Measurements from ENCODE around the gene STAT3.

The STAT3 gene

DNA sequence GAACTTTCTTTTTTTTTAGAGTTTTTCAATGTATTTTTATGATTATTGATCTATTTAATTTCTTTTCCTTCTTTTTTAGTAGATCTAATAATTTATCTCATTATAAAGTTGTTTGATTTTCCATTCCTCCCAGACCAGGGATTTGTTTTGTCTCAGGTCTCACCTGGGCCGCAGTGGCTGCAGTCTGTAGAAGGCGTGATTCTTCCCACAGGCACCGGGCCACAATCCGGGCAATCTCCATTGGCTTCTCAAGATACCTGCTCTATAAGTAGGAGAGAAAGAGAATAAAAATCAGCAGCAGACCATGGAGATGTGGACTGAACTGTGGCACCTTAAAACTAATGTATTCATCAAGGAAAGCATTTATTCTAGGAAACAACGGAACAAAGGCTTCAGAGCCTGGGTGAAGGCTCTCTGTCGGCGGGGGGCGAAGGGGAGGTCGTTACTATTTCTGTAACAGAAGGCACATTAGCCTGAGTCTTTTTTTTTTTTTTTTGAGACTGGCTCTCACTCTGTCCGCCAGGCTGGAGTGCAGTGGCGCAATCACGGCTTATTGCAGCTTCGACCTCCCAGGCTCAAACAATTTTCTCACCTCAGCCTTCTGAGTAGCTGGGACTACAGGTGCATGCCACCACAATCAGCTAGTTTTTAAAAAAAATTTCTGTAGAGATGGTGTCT is 42.7 kb downstream of the STAT3 start:
- Histone ChIP-seq H3K79me2 (ENCODE audit: control insufficient read depth, low read length) (no peaks in the 10 kb centered on the region), H3K4me2 (ENCODE audit: low read length) (no peak overlapping the region), H3K4me1 (ENCODE audit: control insufficient read depth, low read length) (no peaks in the 10 kb centered on the region), H3K27ac (ENCODE audit: low read depth, low read length) (no peak overlapping the region), H3K9me2 (replicated peaks; ENCODE audit: control insufficient read depth, low read length) (no peaks in the 10 kb centered on the region), H3K4me3 (ENCODE audit: low read length) (no peak overlapping the region), H3F3A (ENCODE audit: control insufficient read depth, insufficient read depth) (no peaks in the 10 kb centered on the region), H3K36me3 (ENCODE audit: control insufficient read depth, low read length) (no peaks in the 10 kb centered on the region), H3K27me3 (ENCODE audit: control insufficient read depth, low read length) (no peaks in the 10 kb centered on the region), H4K20me1 (ENCODE audit: control insufficient read depth, insufficient read depth, low read depth, low read length) (no peaks in the 10 kb centered on the region), H3K9me3 (ENCODE audit: control insufficient read depth, insufficient read depth, low read length) (no peaks in the 10 kb centered on the region)
- TF ChIP-seq, protein P1, sequence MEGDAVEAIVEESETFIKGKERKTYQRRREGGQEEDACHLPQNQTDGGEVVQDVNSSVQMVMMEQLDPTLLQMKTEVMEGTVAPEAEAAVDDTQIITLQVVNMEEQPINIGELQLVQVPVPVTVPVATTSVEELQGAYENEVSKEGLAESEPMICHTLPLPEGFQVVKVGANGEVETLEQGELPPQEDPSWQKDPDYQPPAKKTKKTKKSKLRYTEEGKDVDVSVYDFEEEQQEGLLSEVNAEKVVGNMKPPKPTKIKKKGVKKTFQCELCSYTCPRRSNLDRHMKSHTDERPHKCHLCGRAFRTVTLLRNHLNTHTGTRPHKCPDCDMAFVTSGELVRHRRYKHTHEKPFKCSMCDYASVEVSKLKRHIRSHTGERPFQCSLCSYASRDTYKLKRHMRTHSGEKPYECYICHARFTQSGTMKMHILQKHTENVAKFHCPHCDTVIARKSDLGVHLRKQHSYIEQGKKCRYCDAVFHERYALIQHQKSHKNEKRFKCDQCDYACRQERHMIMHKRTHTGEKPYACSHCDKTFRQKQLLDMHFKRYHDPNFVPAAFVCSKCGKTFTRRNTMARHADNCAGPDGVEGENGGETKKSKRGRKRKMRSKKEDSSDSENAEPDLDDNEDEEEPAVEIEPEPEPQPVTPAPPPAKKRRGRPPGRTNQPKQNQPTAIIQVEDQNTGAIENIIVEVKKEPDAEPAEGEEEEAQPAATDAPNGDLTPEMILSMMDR (IDR thresholded peaks at IDR 0.05; ENCODE audit: low read depth, low read length, poor library complexity, severe bottlenecking): no peak
- no peak for TF ChIP-seq EZH2phosphoT487 (IDR thresholded peaks at IDR 0.05; ENCODE audit: borderline replicate concordance, low read length)

DNA sequence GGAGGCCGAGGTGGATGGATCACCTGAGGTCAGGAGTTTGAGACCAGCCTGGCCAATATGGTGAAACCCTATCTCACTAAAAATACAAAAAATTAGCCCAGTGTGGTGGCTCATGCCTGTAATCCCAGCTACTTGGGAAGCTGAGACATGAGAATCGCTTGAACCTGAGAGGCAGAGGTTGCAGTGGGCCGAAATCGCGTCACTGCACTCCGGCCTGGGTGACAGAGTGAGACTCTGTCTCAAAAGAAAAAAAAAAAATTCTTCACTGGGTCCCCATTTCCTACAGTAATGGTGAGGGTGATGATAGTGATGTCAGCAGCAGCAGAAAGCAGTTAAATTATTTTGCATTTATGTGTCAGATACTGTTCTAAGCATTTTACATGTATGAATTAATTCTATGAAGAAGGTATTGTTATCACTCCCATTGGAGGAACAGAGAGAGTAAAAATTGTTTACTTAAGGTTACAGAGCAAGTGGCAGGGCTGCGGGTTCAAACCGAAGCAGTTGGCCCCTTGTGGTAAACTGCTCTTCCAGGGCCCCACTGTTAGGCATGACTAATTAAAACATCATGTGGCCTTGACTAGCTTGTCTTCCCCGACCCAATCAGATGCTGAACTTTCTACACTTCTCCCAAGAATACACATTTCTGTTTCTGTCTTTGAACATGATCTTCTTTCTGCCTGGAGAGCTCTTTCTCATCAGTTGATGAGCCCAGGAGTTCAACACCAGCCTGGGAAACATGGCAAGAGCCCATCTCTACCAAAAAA is 45.8 kb downstream of the STAT3 start:
- H3K4me3 ChIP-seq (ENCODE audit: low read length): no peak overlapping the region
- no peaks in the 10 kb centered on the region for H3K9me3 ChIP-seq (ENCODE audit: control insufficient read depth, insufficient read depth, low read length)
- no peaks in the 10 kb centered on the region for H3K79me2 ChIP-seq (ENCODE audit: control insufficient read depth, low read length)
- H3K27me3 ChIP-seq (ENCODE audit: control insufficient read depth, low read length): no peaks in the 10 kb centered on the region
- no peaks in the 10 kb centered on the region for H3F3A ChIP-seq (ENCODE audit: control insufficient read depth, insufficient read depth)
- H3K27ac ChIP-seq (ENCODE audit: low read depth, low read length): no peak overlapping the region
- H3K4me2 ChIP-seq (ENCODE audit: low read length): no peak overlapping the region
- no peaks in the 10 kb centered on the region for H3K9me2 ChIP-seq (replicated peaks; ENCODE audit: control insufficient read depth, low read length)
- no peaks in the 10 kb centered on the region for H3K4me1 ChIP-seq (ENCODE audit: control insufficient read depth, low read length)
- H3K36me3 ChIP-seq (ENCODE audit: control insufficient read depth, low read length): no peaks in the 10 kb centered on the region
- no peaks in the 10 kb centered on the region for H4K20me1 ChIP-seq (ENCODE audit: control insufficient read depth, insufficient read depth, low read depth, low read length)
- TF ChIP-seq, protein P1 (IDR thresholded peaks at IDR 0.05; ENCODE audit: low read depth, low read length, poor library complexity, severe bottlenecking): no peak
- no peak for TF ChIP-seq EZH2phosphoT487 (IDR thresholded peaks at IDR 0.05; ENCODE audit: borderline replicate concordance, low read length)

DNA sequence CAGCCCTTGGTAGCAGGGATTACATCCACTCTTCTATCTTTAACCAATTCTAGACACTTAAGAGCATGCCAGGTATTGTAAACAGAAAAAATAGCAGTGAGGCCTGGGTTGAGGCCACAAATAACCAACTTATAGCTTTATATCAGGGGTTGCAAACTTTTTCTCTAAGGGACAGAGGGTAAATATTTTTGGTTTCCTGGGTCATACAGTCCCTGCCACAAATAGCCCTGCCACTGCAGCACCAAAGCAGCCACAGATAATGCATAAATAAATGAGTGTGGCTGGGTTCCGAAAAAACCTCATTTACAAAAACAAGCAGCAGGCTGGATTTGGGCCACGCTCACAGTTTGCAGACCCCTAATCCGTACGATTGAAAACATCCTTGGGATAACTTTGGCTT is 46.7 kb downstream of the STAT3 start:
- H3K4me1 ChIP-seq (ENCODE audit: control insufficient read depth, low read length): no peaks in the 10 kb centered on the region
- no peaks in the 10 kb centered on the region for H3K9me3 ChIP-seq (ENCODE audit: control insufficient read depth, insufficient read depth, low read length)
- H3K79me2 ChIP-seq (ENCODE audit: control insufficient read depth, low read length): no peaks in the 10 kb centered on the region
- H3K36me3 ChIP-seq (ENCODE audit: control insufficient read depth, low read length): no peaks in the 10 kb centered on the region
- H3K27ac ChIP-seq (ENCODE audit: low read depth, low read length): no peak overlapping the region
- H3K4me3 ChIP-seq (ENCODE audit: low read length): no peak overlapping the region
- no peaks in the 10 kb centered on the region for H3K27me3 ChIP-seq (ENCODE audit: control insufficient read depth, low read length)
- TF ChIP-seq, protein P1 (IDR thresholded peaks at IDR 0.05; ENCODE audit: low read depth, low read length, poor library complexity, severe bottlenecking): no peak
- no peak for TF ChIP-seq EZH2phosphoT487 (IDR thresholded peaks at IDR 0.05; ENCODE audit: borderline replicate concordance, low read length)
- H3K9me2 ChIP-seq (replicated peaks; ENCODE audit: control insufficient read depth, low read length): no peaks in the 10 kb centered on the region
- H4K20me1 ChIP-seq (ENCODE audit: control insufficient read depth, insufficient read depth, low read depth, low read length): no peaks in the 10 kb centered on the region
- H3F3A ChIP-seq (ENCODE audit: control insufficient read depth, insufficient read depth): no peaks in the 10 kb centered on the region
- no peak overlapping the region for H3K4me2 ChIP-seq (ENCODE audit: low read length)

Measured in DOHH2 (cell line).